WI38 (cell line): ENCODE data around the gene NEDD4.
A peak's percentile ranks its signal among the peaks of the same experiment; 100 is the strongest.
"Not testable (repeated sequence)": the region's sequence is repeated elsewhere in the genome, so short reads cannot be mapped to it uniquely, and the experiment has no call there.

Experiments
- H3K4me3 ChIP-seq: 2 replicates; pipeline ENCODE4 v1.5.1; 2011; ENCODE audit warnings: low read depth, mild to moderate bottlenecking, control low read depth, low read length
- TF ChIP-seq, protein P1 (sequence below): IDR thresholded peaks from 2 replicates; pipeline ENCODE4 v1.5.1; 2012; ENCODE audit warnings: low read depth, mild to moderate bottlenecking, control low read depth, low read length

Gene NEDD4

DNA sequence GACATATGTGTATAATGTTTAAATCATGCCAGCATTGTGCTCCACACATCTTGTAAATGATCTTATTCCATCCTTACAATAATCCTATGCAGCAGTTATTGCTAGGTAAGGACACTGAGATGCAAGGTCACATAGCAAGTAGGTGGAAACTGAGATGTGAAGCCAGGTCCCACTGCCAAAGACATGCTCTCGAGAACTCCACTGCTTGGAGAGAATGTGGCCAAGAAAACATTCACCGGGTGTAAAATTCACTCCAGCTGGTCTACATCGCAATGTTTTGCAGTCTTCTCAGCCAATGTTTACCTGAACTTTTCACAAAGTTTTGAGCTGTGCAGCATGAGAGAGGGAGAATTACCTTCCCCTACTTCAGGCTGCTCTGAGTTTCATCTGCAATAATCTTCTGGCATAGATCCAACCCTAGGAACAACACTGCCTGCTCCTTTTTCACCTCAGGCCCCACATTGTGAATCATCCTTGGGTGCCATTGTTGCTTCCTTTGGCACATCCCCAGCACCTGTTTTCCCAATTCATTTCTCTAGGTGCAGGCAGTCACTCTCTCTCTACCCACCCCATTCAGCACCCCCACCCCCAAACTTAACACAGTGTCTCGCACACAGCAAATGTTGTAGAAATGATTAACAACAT is 197.0 kb downstream of the NEDD4 start:
- TF ChIP-seq, protein P1, sequence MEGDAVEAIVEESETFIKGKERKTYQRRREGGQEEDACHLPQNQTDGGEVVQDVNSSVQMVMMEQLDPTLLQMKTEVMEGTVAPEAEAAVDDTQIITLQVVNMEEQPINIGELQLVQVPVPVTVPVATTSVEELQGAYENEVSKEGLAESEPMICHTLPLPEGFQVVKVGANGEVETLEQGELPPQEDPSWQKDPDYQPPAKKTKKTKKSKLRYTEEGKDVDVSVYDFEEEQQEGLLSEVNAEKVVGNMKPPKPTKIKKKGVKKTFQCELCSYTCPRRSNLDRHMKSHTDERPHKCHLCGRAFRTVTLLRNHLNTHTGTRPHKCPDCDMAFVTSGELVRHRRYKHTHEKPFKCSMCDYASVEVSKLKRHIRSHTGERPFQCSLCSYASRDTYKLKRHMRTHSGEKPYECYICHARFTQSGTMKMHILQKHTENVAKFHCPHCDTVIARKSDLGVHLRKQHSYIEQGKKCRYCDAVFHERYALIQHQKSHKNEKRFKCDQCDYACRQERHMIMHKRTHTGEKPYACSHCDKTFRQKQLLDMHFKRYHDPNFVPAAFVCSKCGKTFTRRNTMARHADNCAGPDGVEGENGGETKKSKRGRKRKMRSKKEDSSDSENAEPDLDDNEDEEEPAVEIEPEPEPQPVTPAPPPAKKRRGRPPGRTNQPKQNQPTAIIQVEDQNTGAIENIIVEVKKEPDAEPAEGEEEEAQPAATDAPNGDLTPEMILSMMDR = no peak
- no peak overlapping the region for H3K4me3 ChIP-seq

DNA sequence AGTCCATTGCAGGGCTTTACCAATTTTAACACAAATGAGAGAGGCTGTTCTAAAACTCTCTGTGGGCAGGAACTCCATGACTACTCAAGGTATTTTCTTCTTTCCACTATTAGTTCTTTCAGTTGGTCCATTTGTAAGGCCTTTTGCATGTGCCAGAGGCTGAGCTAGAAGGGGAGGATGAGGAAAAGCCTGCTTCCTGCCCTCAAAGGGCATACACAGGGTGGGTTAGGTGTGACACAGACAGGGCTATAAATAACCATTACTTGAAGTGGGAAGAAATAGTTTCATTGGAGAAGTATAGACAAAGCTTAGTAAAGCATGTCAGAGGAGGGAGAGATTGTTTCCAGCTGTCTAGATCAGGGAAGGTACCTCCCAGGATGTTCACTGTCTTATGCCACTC is 198.4 kb downstream of the NEDD4 start:
- TF ChIP-seq, protein P1 = no peak
- no peak overlapping the region for H3K4me3 ChIP-seq

DNA sequence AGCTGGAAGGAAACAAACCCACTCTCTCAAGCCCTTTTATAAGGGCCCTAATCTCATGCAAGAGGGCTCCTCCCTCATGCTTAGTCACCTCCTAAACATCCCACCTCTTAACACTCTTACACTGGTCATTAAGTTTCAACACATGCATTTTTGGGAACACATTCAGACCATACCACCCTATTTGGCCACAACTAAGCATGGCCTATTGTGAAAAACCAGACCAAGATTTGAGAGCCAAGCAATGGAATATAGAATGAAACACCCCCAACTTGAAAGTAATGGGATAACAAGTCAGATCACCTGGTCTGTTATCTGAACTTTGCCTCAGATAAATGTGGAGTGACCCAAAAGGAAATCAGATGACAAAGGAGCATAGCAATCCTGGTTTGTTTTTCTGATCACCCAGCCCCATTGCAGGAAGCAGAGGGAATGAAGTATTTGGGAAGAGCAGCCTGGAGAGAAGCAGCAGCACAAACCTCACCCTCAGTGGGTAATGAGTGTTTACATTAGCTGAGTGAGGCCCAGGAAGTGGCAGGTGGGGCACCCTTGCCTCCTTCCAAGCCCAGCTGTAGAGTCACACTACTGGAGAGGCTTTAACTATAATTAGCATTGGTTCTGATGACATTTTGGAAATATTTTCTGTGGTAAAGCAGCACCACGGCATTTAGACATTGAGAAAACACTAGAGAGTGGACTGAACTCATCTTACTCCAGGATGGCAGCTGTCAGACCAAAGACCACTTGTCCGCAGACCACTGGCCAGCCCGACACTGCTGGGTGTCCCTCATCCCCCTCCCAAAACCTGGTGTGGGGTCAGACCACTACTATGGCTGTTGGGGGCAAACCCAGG is 201.6 kb downstream of the NEDD4 start:
- TF ChIP-seq, protein P1 = no peak

DNA sequence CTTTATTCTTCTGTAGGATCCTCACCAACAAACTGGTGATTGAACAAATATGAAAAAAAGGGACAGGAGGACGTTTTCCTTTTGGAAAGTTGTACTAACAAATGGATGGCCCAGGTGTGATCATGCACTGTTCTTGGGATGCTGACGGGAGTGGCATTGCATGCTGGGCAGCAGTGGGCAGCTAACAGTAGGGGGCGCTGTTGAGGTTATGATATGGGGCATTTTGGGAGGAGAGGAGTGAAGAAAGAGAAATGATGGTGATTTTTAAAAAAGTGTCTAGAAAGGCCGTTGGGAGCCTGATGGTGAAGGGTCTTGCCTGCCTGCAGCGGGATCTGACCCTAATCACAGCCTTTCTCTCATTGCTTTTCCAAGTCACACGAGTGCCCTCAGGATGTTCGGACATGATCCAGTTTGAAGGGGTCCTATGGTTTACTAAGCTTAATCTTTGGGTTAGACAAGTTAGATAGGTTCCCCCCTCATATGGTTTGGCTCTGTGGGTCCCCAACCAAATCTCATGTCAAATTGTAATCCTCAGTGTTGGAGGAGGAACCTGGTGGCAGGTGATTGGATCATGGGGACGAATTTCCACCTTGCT is 204.2 kb downstream of the NEDD4 start:
- no peak overlapping the region for H3K4me3 ChIP-seq
- TF ChIP-seq, protein P1 = peak; percentile 48

More for the DNA sequence above, 201.6 kb downstream of the NEDD4 start:
- H3K4me3 ChIP-seq = no peak overlapping the region

DNA sequence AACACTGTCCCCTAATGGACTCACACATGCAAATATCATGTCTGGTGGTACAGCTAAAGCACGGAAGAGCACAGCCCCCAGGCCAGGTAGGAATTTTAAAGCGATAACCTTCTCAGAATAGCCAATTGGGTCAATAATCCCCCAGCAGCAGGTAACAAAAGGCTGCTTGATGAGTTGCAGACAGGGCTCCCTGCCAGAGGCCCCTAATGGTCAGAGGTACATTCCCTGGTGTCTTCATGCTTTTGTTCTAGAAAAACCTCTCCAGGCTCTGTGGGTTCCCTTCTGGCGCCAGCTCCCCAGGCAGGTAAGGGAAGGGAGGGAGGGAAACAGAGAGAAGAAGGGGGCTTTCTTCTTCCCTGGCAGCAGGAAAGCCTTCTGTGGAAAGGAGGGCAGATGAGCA is 207.1 kb downstream of the NEDD4 start:
- H3K4me3 ChIP-seq = no peak overlapping the region
- TF ChIP-seq, protein P1 = no peak

DNA sequence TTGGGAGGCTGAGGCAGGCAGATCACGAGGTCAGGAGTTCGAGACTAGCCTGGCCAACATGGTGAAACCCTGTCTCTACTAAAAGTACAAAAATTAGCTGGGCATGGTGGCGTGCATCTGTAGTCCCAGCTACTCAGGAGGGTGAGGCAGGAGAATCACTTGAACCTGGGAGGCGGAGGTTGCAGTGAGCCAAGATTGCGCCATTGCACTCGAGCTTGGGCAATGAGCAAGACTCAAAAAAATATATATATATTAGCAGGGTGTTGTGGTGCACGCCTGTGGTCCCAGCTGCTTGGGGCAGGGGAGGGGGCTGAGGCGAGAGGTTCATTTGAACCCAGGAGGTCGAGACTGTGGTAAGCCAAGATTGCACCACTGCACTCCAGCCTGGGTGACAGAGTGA is 207.8 kb downstream of the NEDD4 start:
- H3K4me3 ChIP-seq = not testable (repeated sequence)

DNA sequence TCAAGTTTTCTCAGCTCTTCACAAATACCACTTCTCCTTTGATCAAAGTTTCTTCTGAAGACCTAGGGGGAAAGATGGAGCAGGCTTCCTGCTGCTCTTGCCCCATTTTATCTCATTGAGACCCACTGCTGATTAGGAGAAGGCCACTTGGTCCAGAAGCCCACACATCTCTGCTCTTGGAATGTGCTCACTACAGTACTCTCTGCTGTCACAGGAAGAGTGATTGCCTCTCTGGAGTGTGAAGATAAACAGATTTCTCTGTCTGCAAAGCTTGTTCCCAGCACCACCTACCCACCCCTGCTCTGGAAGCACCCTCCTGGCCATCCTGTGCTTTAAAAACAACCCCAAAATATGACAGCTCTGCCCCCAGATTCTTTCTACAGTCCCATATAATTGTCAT is 209.1 kb downstream of the NEDD4 start:
- TF ChIP-seq, protein P1 = no peak
- no peak overlapping the region for H3K4me3 ChIP-seq
